Upper lobe of left lung (tissue), 4 donors: ENCODE results near the gene CEP41.

Experiments
- CTCF ChIP-seq, 6 experiments: fragments of 450-650 bp in 4 of 6; fragments of 200-600 bp in 2 of 6; sonication (generic) in 2 of 6; IDR thresholded peaks; one replicate each; pipeline ENCODE4 v1.5.1; 2016 to 2019; ENCODE audit warnings: antibody characterized with exemption in 6 of 6
- POLR2A ChIP-seq, 4 donors: fragments of 450-650 bp; IDR thresholded peaks; one replicate each; pipeline ENCODE4 v1.5.1; 2016 to 2017; ENCODE audit warnings: antibody characterized with exemption in 4 of 4, mild to moderate bottlenecking in 2 of 4
- POLR2AphosphoS5 ChIP-seq, 2 donors: sonication (generic); formaldehyde crosslinking; IDR thresholded peaks; one replicate each; pipeline ENCODE4 v1.5.1; 2017; ENCODE audit warnings: antibody characterized with exemption in 2 of 2

- TF ChIP-seq CTCF (IDR thresholded peaks at IDR 0.05): no peak
- TF ChIP-seq POLR2AphosphoS5 (IDR thresholded peaks at IDR 0.05): no peak
- TF ChIP-seq POLR2A (IDR thresholded peaks at IDR 0.05): no peak
These were observed 94.5 kb downstream of the CEP41 start for GRCh38 chr7:130346177-130346905.
